GM13976 (cell line): ENCODE data around the gene NCK2.

ENCODE experiments used
- DNase-seq: peaks from one replicate; pipeline ENCODE4 v3.0.0; 2012; ENCODE audit warnings: low spot score
- CTCF ChIP-seq: IDR thresholded peaks from 2 replicates; pipeline ENCODE4 v1.5.1; 2012; ENCODE audit warnings: borderline replicate concordance, mild to moderate bottlenecking; ENCODE audit not compliant: insufficient read depth; ENCODE audit errors: extremely low read depth, missing control alignments, control extremely low read depth
- in situ Hi-C: fragments of 300-500 bp; cut with MboI; formaldehyde crosslinking; loops from one replicate; pipeline ENCODE4 v1.12.0; 2022; ENCODE audit warnings: low sequenced_read_pairs, mixed read lengths, inconsistent platforms; ENCODE audit not compliant: unreplicated experiment

NCK2 gene

GRCh38 chr2:105910497-105911238 is 166.0 kb downstream of the NCK2 start:
- no peak for DNase-seq
- no peak for TF ChIP-seq CTCF
- in situ Hi-C loops = no loop called here

- TF ChIP-seq CTCF = no peak
- in situ Hi-C loops = no loop called here
- DNase-seq = no peak
These were observed 166.7 kb downstream of the NCK2 start for GRCh38 chr2:105911425-105911824.

GRCh38 chr2:105912081-105912480 is 167.4 kb downstream of the NCK2 start:
- DNase-seq = no peak
- in situ Hi-C loops = no loop called here

GRCh38 chr2:105915005-105915558 is 170.4 kb downstream of the NCK2 start:
- no peak for DNase-seq
- in situ Hi-C loops = no loop called here
- TF ChIP-seq CTCF = no peak

More at GRCh38 chr2:105912081-105912480, 167.4 kb downstream of the NCK2 start:
- no peak for TF ChIP-seq CTCF

GRCh38 chr2:105917226-105917625 is 172.5 kb downstream of the NCK2 start:
- DNase-seq = no peak
- no peak for TF ChIP-seq CTCF
- in situ Hi-C loops = no loop called here

GRCh38 chr2:105917688-105918087 is 173.0 kb downstream of the NCK2 start:
- no peak for DNase-seq
- no peak for TF ChIP-seq CTCF
- in situ Hi-C loops = no loop called here
